ENCODE data around the gene MAPK8. TPM values are rescaled to one million over a fixed set of nuclear protein-coding genes. Genes with fewer than 3 reads are reported as not detected.

The MAPK8 gene
- total and polyA plus RNA-seq, 9 of the 15 experiments (the other 6 are each of a cell fraction or from before 2014, with no cell fraction given): 6.4 to 159 (median 71.0) TPM

- TF ChIP-seq ZKSCAN8 (CRISPR knock-in tag; IDR thresholded peaks at IDR 0.05) (peak; percentile 80; the same call in 1 of the 2 replicates), SREBF1 (IDR thresholded peaks at IDR 0.05; ENCODE audit: borderline replicate concordance, low read depth, low read length) (no peak), GATAD2A (IDR thresholded peaks at IDR 0.05) (peak; percentile 61; the same call in 1 of the 2 replicates), MYBL2 (IDR thresholded peaks at IDR 0.05; ENCODE audit: low read depth) (no peak), MYBL2 (CRISPR knock-in tag; IDR thresholded peaks at IDR 0.05; ENCODE audit: borderline replicate concordance) (no peak), CBX8 (IDR thresholded peaks at IDR 0.05; ENCODE audit: borderline replicate concordance, extremely low read depth, low read depth, low read length, poor library complexity, severe bottlenecking) (no peak), YY1 (IDR thresholded peaks at IDR 0.05; ENCODE audit: borderline replicate concordance in 1 of 3, control insufficient read depth in 1 of 3, extremely low read depth in 1 of 3, insufficient read depth in 3 of 3, insufficient read length in 1 of 3, insufficient replicate concordance in 2 of 3, low read depth in 1 of 3, low read length in 2 of 3) (no peak), NUFIP1 (IDR thresholded peaks at IDR 0.05; ENCODE audit: partially characterized antibody) (no peak), MBD2 (IDR thresholded peaks at IDR 0.05; ENCODE audit: borderline replicate concordance, low read depth) (peak; percentile 68; the same call in 1 of the 2 replicates), SMAD1 (IDR thresholded peaks at IDR 0.05; ENCODE audit: low read depth, low read length, partially characterized antibody) (no peak), ZBTB7A (IDR thresholded peaks at IDR 0.05; ENCODE audit: borderline replicate concordance, control insufficient read depth, low read depth, low read length) (peak; percentile 63; the same call in 1 of the 2 replicates), SRSF1 (IDR thresholded peaks at IDR 0.05; ENCODE audit: low read depth, low read length) (no peak), ZNF408 (CRISPR knock-in tag; IDR thresholded peaks at IDR 0.05; ENCODE audit: low read depth) (no peak), KDM5B (IDR thresholded peaks at IDR 0.05; ENCODE audit: insufficient replicate concordance, low read depth, low read length) (no peak), ESRRA (IDR thresholded peaks at IDR 0.05; ENCODE audit: borderline replicate concordance, low read depth) (peak; percentile 79; the same call in 1 of the 2 replicates), ZNF444 (CRISPR knock-in tag; IDR thresholded peaks at IDR 0.05) (no peak), MTF1 (CRISPR knock-in tag; IDR thresholded peaks at IDR 0.05; ENCODE audit: borderline replicate concordance) (no peak), ZBED1 (IDR thresholded peaks at IDR 0.05) (peak; percentile 87), CHD4 (IDR thresholded peaks at IDR 0.05; ENCODE audit: insufficient read depth, insufficient replicate concordance, low read depth, low read length, poor library complexity, severe bottlenecking) (no peak), TBL1XR1 (IDR thresholded peaks at IDR 0.05; ENCODE audit: low read length in 2 of 2) (peak in 1 of 2 experiments; percentile 68; a peak in 1 of 4 replicates), HMGXB4 (CRISPR knock-in tag; IDR thresholded peaks at IDR 0.05) (no peak), RB1 (IDR thresholded peaks at IDR 0.05; ENCODE audit: low read depth) (no peak)
- TF ChIP-seq, protein P1, sequence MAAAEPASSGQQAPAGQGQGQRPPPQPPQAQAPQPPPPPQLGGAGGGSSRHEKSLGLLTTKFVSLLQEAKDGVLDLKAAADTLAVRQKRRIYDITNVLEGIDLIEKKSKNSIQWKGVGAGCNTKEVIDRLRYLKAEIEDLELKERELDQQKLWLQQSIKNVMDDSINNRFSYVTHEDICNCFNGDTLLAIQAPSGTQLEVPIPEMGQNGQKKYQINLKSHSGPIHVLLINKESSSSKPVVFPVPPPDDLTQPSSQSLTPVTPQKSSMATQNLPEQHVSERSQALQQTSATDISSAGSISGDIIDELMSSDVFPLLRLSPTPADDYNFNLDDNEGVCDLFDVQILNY (CRISPR knock-in tag; IDR thresholded peaks at IDR 0.05): no peak
Measured at GRCh38 chr10:48468130-48468790, 161.8 kb downstream of the MAPK8 start (continued).

Data from K562 (cell line).